Measurements from ENCODE around the gene OTX1.

DNA sequence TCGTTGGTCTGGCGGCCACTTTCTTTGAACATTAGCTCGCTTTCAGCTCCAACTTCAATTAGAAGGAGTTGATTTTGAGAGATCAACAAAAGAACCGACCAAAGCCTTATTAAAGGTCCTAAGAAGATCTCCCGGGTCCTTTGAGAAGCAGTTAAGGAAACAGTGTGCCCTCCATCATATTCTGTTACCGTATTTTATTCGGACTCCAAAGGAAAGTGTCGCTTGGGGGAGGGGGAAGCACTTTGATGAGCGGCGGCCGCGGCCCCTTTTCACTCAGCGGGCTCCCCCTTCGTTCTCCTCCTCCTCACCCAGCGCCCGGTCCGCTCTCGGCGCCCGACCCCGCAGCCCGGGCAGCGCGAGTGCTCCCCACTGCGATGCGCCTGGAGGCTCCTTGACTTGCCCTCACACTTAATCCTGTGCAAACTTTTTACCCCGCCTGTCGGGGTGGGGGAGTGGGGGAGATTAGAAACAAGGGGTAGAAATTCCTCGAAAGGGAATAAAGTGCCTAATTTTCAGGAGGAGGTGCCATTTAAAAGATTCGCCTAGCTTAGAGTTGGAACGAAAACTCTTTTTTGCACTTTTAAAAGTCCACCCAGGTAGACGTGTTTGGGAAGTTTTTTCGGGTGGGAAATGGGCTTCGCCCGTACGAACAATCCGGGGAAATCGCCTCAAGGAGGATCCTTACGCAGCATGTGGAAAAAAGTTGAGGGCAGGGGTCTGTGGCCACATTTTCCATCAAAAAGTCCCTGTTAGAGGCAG is 1.2 kb upstream of the OTX1 start:
- TF ChIP-seq, protein P1, sequence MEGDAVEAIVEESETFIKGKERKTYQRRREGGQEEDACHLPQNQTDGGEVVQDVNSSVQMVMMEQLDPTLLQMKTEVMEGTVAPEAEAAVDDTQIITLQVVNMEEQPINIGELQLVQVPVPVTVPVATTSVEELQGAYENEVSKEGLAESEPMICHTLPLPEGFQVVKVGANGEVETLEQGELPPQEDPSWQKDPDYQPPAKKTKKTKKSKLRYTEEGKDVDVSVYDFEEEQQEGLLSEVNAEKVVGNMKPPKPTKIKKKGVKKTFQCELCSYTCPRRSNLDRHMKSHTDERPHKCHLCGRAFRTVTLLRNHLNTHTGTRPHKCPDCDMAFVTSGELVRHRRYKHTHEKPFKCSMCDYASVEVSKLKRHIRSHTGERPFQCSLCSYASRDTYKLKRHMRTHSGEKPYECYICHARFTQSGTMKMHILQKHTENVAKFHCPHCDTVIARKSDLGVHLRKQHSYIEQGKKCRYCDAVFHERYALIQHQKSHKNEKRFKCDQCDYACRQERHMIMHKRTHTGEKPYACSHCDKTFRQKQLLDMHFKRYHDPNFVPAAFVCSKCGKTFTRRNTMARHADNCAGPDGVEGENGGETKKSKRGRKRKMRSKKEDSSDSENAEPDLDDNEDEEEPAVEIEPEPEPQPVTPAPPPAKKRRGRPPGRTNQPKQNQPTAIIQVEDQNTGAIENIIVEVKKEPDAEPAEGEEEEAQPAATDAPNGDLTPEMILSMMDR (IDR thresholded peaks at IDR 0.05): no peak
- no peak for TF ChIP-seq POLR2A (IDR thresholded peaks at IDR 0.05)

Data from heart left ventricle (tissue), 13 donors.